ENCODE data around the gene MOXD1. TPM values are rescaled to one million over a fixed set of nuclear protein-coding genes. Genes with fewer than 3 reads are reported as not detected.

MOXD1 gene
- total RNA-seq, 1 experiment from 2014 or later, result 1.3 TPM

- CTCF ChIA-PET, result no interaction called here
- no peaks in the 10 kb centered on the region for H3K27me3 ChIP-seq (ENCODE audit: insufficient read depth, low read depth)
- H3K9me2 ChIP-seq (ENCODE audit: insufficient read depth), result no peaks in the 10 kb centered on the region
- no peak for TF ChIP-seq CTCF (conservative IDR thresholded peaks at IDR 0.05)
- no peak for TF ChIP-seq EZH2 (IDR thresholded peaks at IDR 0.05; ENCODE audit: low read depth)
- no peaks in the 10 kb centered on the region for H4K20me1 ChIP-seq (ENCODE audit: insufficient read depth)
- H3K4me3 ChIP-seq, result no peak overlapping the region
- H3K36me3 ChIP-seq (ENCODE audit: low read depth), result no peaks in the 10 kb centered on the region
- H3K79me2 ChIP-seq (ENCODE audit: low read depth), result no peaks in the 10 kb centered on the region
- H3K4me1 ChIP-seq (replicated peaks; ENCODE audit: insufficient read depth), result 0 out of 2 replicates have a peak, but pooled peaks cover 6% of the 10 kb centered on the region
- no peak overlapping the region for H2AFZ ChIP-seq
- intact Hi-C loops (cut with micrococcal nuclease; ENCODE audit: unreplicated experiment), result no loop called here
- no peak for DNase-seq
- H3K27ac ChIP-seq, result no peak overlapping the region
- H3K9me3 ChIP-seq (ENCODE audit: insufficient read depth, low read depth), result peaks cover 9% of the 10 kb centered on the region; the same call in 1 of the 2 replicates
- POLR2A ChIA-PET (ENCODE audit: unreplicated experiment), result no interaction called here
- BruUV-seq (replicated peaks), result no TSS peak
- H3F3A ChIP-seq (ENCODE audit: insufficient read depth, low read depth), result no peaks in the 10 kb centered on the region
- no peak overlapping the region for H3K4me2 ChIP-seq
Measured at GRCh38 chr6:132361101-132361500, 40.2 kb downstream of the MOXD1 start.

GRCh38 chr6:132359886-132360285, 41.4 kb downstream of the MOXD1 start:
- intact Hi-C loops (cut with micrococcal nuclease; ENCODE audit: unreplicated experiment), result no loop called here
- no peak overlapping the region for H2AFZ ChIP-seq
- BruUV-seq (replicated peaks), result no TSS peak

GRCh38 chr6:132357120-132357519, 44.2 kb downstream of the MOXD1 start:
- Histone ChIP-seq H3K79me2 (ENCODE audit: low read depth) (no peaks in the 10 kb centered on the region), H3F3A (ENCODE audit: insufficient read depth, low read depth) (no peaks in the 10 kb centered on the region), H2AFZ (no peak overlapping the region), H3K27ac (no peak overlapping the region), H3K9me2 (ENCODE audit: insufficient read depth) (peaks cover 5% of the 10 kb centered on the region; the same call in 1 of the 2 replicates), H3K4me3 (no peak overlapping the region), H3K4me2 (no peak overlapping the region), H3K36me3 (ENCODE audit: low read depth) (no peaks in the 10 kb centered on the region), H3K9me3 (ENCODE audit: insufficient read depth, low read depth) (peaks cover 9% of the 10 kb centered on the region), H3K4me1 (replicated peaks; ENCODE audit: insufficient read depth) (0 out of 2 replicates have a peak, but pooled peaks cover 6% of the 10 kb centered on the region), H4K20me1 (ENCODE audit: insufficient read depth) (no peaks in the 10 kb centered on the region), H3K27me3 (ENCODE audit: insufficient read depth, low read depth) (no peaks in the 10 kb centered on the region)
- POLR2A ChIA-PET (ENCODE audit: unreplicated experiment), result interaction anchor here (0.6 kb wide), 1 partner anchor 97 kb away, joined by 13 read pairs; no protein-coding TSS in a partner anchor
- intact Hi-C loops (cut with micrococcal nuclease; ENCODE audit: unreplicated experiment), result no loop called here
- no peak for TF ChIP-seq EZH2 (IDR thresholded peaks at IDR 0.05; ENCODE audit: low read depth)
- no peak for TF ChIP-seq CTCF (conservative IDR thresholded peaks at IDR 0.05)
- CTCF ChIA-PET, result no interaction called here
- BruUV-seq (replicated peaks), result no TSS peak
- no peak for DNase-seq

More at GRCh38 chr6:132359886-132360285, 41.4 kb downstream of the MOXD1 start:
- Histone ChIP-seq H3F3A (ENCODE audit: insufficient read depth, low read depth) (no peaks in the 10 kb centered on the region), H3K27me3 (ENCODE audit: insufficient read depth, low read depth) (no peaks in the 10 kb centered on the region), H3K79me2 (ENCODE audit: low read depth) (no peaks in the 10 kb centered on the region), H4K20me1 (ENCODE audit: insufficient read depth) (no peaks in the 10 kb centered on the region), H3K27ac (no peak overlapping the region), H3K9me2 (ENCODE audit: insufficient read depth) (peaks cover 5% of the 10 kb centered on the region; the same call in 1 of the 2 replicates), H3K4me3 (no peak overlapping the region), H3K36me3 (ENCODE audit: low read depth) (no peaks in the 10 kb centered on the region), H3K9me3 (ENCODE audit: insufficient read depth, low read depth) (peaks cover 9% of the 10 kb centered on the region; the same call in 1 of the 2 replicates), H3K4me2 (no peak overlapping the region), H3K4me1 (replicated peaks; ENCODE audit: insufficient read depth) (0 out of 2 replicates have a peak, but pooled peaks cover 6% of the 10 kb centered on the region)
- POLR2A ChIA-PET (ENCODE audit: unreplicated experiment), result no interaction called here
- CTCF ChIA-PET, result no interaction called here
- TF ChIP-seq CTCF (conservative IDR thresholded peaks at IDR 0.05) (no peak), EZH2 (IDR thresholded peaks at IDR 0.05; ENCODE audit: low read depth) (no peak)
- DNase-seq, result no peak
